ENCODE results near the gene RIBC2. TPM values are rescaled to one million over a fixed set of nuclear protein-coding genes. Genes with fewer than 3 reads are reported as not detected.

The RIBC2 gene
- total RNA-seq, 3 donors from 2014 or later (not counting 1 experiment from before 2014, with no cell fraction given) = 0.38 to 0.86 TPM; not detected in 1

DNA sequence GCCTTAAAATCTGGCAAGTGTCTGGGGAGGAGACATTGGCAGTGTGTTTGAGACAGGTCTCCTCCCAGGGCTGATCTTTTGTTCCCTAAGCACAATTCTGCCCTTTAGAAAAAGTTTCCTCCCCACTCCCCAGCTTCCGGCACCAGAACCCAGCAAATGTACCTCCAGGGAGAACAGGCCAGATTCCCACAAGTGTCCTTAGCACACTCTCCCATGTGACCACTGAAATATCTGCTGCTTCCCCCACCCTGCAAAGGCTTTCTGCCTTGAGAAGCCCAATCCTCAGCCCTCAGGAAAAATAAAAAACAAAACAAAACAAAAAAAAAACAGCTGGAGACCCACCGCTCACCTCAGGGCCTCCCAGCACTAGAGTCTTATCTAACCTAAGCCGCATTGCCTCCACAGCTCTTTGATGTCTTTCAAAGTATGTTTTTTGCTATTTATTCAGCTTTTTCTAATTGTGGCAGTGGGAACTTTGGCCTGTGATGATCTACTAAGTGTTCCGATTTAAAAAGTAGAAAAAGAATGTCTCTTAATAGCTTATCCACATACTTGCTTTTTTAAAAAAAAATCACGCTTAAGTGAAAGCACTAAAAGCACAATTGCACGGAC is 60.2 kb downstream of the RIBC2 start:
- intact Hi-C loops (cut with micrococcal nuclease) = no loop called here
- no peak for ATAC-seq
- TF ChIP-seq, protein P1, sequence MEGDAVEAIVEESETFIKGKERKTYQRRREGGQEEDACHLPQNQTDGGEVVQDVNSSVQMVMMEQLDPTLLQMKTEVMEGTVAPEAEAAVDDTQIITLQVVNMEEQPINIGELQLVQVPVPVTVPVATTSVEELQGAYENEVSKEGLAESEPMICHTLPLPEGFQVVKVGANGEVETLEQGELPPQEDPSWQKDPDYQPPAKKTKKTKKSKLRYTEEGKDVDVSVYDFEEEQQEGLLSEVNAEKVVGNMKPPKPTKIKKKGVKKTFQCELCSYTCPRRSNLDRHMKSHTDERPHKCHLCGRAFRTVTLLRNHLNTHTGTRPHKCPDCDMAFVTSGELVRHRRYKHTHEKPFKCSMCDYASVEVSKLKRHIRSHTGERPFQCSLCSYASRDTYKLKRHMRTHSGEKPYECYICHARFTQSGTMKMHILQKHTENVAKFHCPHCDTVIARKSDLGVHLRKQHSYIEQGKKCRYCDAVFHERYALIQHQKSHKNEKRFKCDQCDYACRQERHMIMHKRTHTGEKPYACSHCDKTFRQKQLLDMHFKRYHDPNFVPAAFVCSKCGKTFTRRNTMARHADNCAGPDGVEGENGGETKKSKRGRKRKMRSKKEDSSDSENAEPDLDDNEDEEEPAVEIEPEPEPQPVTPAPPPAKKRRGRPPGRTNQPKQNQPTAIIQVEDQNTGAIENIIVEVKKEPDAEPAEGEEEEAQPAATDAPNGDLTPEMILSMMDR (IDR thresholded peaks at IDR 0.05) = no peak

DNA sequence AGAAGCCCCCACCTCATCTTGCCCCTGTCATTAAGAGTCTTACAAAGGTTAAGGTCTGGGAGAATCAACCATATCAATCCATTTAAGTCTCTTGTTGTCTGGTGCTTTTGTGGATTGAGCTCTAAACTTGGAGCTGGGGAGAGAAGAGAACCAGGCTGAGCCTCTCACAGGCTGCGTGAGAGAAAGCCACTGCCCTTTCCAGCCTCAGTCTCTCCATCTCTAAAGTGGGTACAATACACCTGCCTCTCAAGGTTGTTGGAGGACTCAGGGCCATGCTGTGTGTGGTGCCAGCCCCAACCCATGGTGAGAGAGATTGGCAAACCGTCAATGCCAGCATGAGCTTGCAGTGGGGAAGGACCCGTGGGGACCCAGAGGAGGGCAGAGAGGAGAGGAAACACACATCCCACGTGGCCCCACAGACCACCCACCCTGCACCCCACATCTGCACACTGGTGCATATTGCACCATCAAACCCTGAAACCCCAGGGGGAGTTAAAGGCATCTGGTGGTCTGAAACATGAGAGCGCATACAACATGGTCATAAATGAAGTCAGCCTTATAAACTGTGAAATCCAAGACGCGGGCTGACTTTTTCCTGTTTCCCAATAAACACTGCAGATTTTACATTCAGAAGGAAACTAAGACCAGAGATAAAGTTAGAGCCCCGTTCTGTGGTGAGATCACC is 61.7 kb downstream of the RIBC2 start:
- DNase-seq (no peak), ATAC-seq (no peak)
- Histone ChIP-seq H3K4me3 (ENCODE audit: low read length) (no peak overlapping the region), H3K27ac (ENCODE audit: low read length) (no peak overlapping the region), H3K4me1 (ENCODE audit: control insufficient read depth, insufficient read depth, low read length) (no peaks in the 10 kb centered on the region), H3K9me3 (ENCODE audit: control insufficient read depth, insufficient read depth, low read length) (no peaks in the 10 kb centered on the region), H3K36me3 (ENCODE audit: control insufficient read depth, insufficient read depth, low read length) (no peaks in the 10 kb centered on the region), H3K27me3 (ENCODE audit: control insufficient read depth, insufficient read depth, low read length) (no peaks in the 10 kb centered on the region)
- H3K4me1 Mint-ChIP-seq = no peaks in the 10 kb centered on the region
- peaks cover 0 to 6% of the 10 kb centered on the region in 2 donors for H3K27me3 Mint-ChIP-seq (ENCODE audit: low read depth in 2 of 2)
- 65% methylated on average over 7 of the region's 8 CpGs for WGBS (ENCODE audit: insufficient coverage)
- intact Hi-C loops (cut with micrococcal nuclease) = loop anchor here (5.0 kb wide), 1 partner anchor 52 kb away; no protein-coding TSS in a partner anchor
- no peak overlapping the region for H3K27ac Mint-ChIP-seq
- TF ChIP-seq, protein P1 (IDR thresholded peaks at IDR 0.05) = no peak
- no peak overlapping the region for H3K4me3 Mint-ChIP-seq
- H3K36me3 Mint-ChIP-seq = no peaks in the 10 kb centered on the region
- no peaks in the 10 kb centered on the region for H3K9me3 Mint-ChIP-seq

More for the DNA sequence above, 60.2 kb downstream of the RIBC2 start:
- Histone ChIP-seq H3K4me1 (ENCODE audit: control insufficient read depth, insufficient read depth, low read length) (no peaks in the 10 kb centered on the region), H3K9me3 (ENCODE audit: control insufficient read depth, insufficient read depth, low read length) (no peaks in the 10 kb centered on the region), H3K27ac (ENCODE audit: low read length) (no peak overlapping the region), H3K36me3 (ENCODE audit: control insufficient read depth, insufficient read depth, low read length) (no peaks in the 10 kb centered on the region), H3K4me3 (ENCODE audit: low read length) (no peak overlapping the region), H3K27me3 (ENCODE audit: control insufficient read depth, insufficient read depth, low read length) (no peaks in the 10 kb centered on the region)
- Mint-ChIP-seq H3K27ac (no peak overlapping the region), H3K27me3 (ENCODE audit: low read depth in 2 of 2) (peaks cover 0 to 6% of the 10 kb centered on the region in 2 donors), H3K9me3 (no peaks in the 10 kb centered on the region), H3K4me1 (no peaks in the 10 kb centered on the region), H3K4me3 (no peak overlapping the region), H3K36me3 (no peaks in the 10 kb centered on the region)
- 86% methylated on average over 6 of the region's 6 CpGs for WGBS (ENCODE audit: insufficient coverage)
- DNase-seq = no peak

DNA sequence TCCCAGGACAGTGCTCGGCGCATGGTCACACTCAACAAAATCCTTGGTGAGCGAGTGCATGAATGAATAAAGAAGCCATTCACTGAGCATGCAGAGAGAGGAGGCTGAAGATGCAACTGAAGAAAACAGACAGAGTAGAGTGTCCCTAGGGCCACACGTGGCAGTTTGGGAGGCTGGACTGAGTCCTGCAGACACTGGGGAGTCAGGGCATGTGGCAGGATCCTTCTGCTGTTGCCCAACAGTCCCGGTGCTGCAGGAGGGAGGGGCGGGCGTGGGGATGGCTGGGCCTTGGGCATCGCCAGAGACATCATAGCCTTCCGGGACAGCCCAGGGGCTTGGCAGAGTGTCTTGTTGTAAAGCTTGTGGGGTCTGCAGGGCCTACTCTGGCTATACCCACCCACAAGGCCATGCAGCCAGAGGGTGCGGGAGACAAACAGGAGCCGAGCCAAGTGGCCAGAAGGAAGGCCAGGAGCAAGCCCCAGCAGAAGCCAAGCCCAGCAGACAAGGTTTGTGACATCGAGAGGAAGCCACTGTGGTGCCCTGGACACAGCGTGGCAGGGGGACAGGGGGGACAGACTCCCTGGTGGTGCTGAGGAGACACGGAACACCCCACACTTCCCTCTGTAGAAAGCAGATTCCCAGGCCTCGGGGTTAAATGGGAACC is 62.5 kb downstream of the RIBC2 start:
- no peak overlapping the region for H3K27ac Mint-ChIP-seq
- ATAC-seq (peak in 1 of 3 donors; percentile 27), DNase-seq (no peak)
- peaks cover 0 to 6% of the 10 kb centered on the region in 2 donors for H3K27me3 Mint-ChIP-seq (ENCODE audit: low read depth in 2 of 2)
- TF ChIP-seq, protein P1 (IDR thresholded peaks at IDR 0.05) = no peak
- 87% methylated on average over 15 of the region's 15 CpGs for WGBS (ENCODE audit: insufficient coverage)
- H3K36me3 Mint-ChIP-seq = no peaks in the 10 kb centered on the region
- Histone ChIP-seq H3K36me3 (ENCODE audit: control insufficient read depth, insufficient read depth, low read length) (no peaks in the 10 kb centered on the region), H3K4me1 (ENCODE audit: control insufficient read depth, insufficient read depth, low read length) (no peaks in the 10 kb centered on the region), H3K4me3 (ENCODE audit: low read length) (no peak overlapping the region), H3K9me3 (ENCODE audit: control insufficient read depth, insufficient read depth, low read length) (no peaks in the 10 kb centered on the region), H3K27ac (ENCODE audit: low read length) (no peak overlapping the region), H3K27me3 (ENCODE audit: control insufficient read depth, insufficient read depth, low read length) (no peaks in the 10 kb centered on the region)
- H3K9me3 Mint-ChIP-seq = no peaks in the 10 kb centered on the region
- no peaks in the 10 kb centered on the region for H3K4me1 Mint-ChIP-seq
- H3K4me3 Mint-ChIP-seq = no peak overlapping the region
- intact Hi-C loops (cut with micrococcal nuclease) = loop anchor here (5.0 kb wide), 1 partner anchor 51 kb away; no protein-coding TSS in a partner anchor
